Measurements from ENCODE around the gene SPTBN1.

Gene SPTBN1

DNA sequence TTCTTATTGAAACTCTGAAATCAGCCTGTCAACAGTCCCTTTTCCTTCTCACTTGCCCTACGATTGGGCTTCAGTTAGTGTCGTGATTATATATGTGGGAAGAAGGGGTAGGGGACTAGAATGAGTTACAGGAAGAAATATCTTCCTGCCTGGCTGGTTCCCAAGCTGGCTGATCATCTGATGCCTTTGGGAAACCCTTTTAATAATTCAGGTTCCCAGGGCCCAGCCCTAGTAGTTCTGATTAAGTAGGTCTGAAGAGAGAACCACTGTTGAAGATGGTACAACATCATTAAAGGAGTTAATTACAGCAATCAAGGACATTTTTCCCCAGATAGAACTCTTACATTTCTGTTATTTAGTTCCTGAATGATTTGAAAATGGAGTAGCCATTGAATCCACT is 157.3 kb downstream of the SPTBN1 start:
- no peak for DNase-seq (ENCODE audit: low read depth)

GRCh38 chr2:54613794-54614257 is 157.7 kb downstream of the SPTBN1 start:
- no peak for DNase-seq (ENCODE audit: low read depth)

- no peak for DNase-seq (ENCODE audit: low read depth)
Observed at GRCh38 chr2:54614819-54615218, 158.7 kb downstream of the SPTBN1 start.

- DNase-seq (ENCODE audit: low read depth): no peak
Observed at GRCh38 chr2:54615832-54616534, 159.9 kb downstream of the SPTBN1 start.

- no peak for DNase-seq (ENCODE audit: low read depth)
Observed at GRCh38 chr2:54617409-54617808, 161.3 kb downstream of the SPTBN1 start.

DNA sequence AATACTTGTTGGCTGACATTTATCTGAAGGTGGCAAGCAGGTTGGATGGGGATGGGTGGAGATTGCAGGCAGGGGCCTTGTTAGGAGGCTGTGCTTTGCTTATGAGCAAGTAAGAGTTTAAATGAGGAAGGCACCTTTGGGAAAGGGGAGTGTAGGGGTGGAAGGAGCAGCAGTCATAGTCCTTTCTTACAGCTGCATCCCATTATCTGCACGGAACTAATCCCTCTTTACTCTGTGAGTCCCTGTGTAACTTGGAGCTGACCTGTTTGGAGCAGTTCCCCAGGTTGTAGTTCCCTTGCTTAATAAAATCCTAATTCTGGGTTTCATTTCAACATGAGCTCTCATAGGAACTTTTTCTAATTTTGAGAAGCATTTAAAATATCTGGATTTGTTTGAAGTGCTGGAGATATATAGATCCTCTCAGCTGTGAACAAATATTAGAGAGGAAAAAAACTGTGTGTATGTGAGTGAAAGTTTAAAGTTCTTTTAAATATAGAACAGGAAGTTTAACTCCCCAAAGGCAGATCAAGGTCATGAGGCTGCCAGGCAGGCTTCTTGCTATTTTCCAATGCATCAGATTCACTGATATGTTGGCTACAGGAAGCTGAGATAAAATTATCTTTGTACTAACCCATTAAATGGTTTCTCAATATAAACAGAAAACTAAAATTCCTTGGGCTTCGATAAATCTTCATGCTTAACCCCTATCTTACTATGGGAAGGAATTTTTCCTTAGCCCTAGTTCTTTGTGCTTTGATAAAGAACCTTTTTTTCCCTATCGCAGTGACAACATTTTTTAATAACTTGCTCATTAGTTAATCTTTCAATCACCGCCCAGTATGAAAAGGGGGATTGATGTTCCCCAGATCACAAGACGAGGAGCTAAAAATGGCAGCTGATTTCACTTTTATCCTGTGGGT is 162.8 kb downstream of the SPTBN1 start:
- no peak for DNase-seq (ENCODE audit: low read depth)

GRCh38 chr2:54619660-54620231 is 163.6 kb downstream of the SPTBN1 start:
- DNase-seq (ENCODE audit: low read depth): no peak

- no peak for DNase-seq (ENCODE audit: low read depth)
Observed at GRCh38 chr2:54620948-54621347, 164.8 kb downstream of the SPTBN1 start.

- no peak for DNase-seq (ENCODE audit: low read depth)
Observed at GRCh38 chr2:54624591-54625071, 168.5 kb downstream of the SPTBN1 start.

- no peak for DNase-seq (ENCODE audit: low read depth)
Observed at GRCh38 chr2:54626131-54626530, 170.0 kb downstream of the SPTBN1 start.

DNA sequence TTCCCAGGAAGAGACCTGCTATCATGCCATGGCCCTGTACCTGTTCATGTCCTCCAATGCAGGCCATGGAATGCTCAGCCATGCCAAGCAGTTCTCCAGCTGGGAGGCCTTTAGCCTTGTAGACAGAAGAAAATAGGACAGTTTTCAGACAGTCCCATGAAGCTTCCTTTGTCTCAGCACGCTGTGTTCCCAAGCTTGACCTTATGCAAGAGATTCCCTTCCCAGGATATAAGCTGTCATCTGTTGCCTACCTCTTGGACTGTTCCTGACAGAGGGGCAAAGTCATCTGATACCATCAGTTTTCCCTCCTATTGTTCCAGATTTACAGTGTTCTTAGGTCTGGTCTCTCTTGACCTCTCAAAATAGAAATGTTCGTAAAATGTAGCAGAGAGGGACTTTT is 170.8 kb downstream of the SPTBN1 start:
- no peak for DNase-seq (ENCODE audit: low read depth)

GRCh38 chr2:54627973-54628372 is 171.8 kb downstream of the SPTBN1 start:
- DNase-seq (ENCODE audit: low read depth): no peak

DNA sequence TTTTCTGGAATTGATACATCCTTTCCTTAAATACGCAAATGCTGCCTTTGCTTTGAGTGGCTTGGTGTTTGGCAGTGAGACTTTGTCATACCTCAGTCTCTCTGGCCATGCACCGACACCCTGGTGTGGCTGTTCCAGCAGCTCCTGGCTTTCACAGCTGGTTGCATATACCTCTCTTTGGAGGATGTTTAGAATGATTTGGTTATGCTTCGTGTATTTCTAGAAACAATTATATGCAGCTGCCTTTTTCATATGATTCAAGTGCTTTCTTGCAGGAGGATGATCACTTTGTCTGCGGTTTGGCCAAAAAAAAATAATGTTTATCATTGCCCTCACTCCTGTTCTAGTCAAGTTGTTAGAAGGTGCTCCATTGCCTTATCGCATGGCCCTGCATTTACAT is 172.3 kb downstream of the SPTBN1 start:
- DNase-seq (ENCODE audit: low read depth): no peak

DNA sequence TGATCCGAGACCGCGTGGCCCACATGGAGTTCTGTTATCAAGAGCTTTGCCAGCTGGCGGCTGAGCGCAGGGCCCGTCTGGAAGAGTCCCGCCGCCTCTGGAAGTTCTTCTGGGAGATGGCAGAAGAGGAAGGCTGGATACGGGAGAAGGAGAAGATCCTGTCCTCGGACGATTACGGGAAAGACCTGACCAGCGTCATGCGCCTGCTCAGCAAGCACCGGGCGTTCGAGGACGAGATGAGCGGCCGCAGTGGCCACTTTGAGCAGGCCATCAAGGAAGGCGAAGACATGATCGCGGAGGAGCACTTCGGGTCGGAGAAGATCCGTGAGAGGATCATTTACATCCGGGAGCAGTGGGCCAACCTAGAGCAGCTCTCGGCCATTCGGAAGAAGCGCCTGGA is 172.8 kb downstream of the SPTBN1 start:
- no peak for DNase-seq (ENCODE audit: low read depth)

DNA sequence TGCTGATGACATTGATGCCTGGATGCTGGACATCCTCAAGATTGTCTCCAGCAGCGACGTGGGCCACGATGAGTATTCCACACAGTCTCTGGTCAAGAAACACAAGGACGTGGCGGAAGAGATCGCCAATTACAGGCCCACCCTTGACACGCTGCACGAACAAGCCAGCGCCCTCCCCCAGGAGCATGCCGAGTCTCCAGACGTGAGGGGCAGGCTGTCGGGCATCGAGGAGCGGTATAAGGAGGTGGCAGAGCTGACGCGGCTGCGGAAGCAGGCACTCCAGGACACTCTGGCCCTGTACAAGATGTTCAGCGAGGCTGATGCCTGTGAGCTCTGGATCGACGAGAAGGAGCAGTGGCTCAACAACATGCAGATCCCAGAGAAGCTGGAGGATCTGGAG is 173.3 kb downstream of the SPTBN1 start:
- DNase-seq (ENCODE audit: low read depth): no peak

DNA sequence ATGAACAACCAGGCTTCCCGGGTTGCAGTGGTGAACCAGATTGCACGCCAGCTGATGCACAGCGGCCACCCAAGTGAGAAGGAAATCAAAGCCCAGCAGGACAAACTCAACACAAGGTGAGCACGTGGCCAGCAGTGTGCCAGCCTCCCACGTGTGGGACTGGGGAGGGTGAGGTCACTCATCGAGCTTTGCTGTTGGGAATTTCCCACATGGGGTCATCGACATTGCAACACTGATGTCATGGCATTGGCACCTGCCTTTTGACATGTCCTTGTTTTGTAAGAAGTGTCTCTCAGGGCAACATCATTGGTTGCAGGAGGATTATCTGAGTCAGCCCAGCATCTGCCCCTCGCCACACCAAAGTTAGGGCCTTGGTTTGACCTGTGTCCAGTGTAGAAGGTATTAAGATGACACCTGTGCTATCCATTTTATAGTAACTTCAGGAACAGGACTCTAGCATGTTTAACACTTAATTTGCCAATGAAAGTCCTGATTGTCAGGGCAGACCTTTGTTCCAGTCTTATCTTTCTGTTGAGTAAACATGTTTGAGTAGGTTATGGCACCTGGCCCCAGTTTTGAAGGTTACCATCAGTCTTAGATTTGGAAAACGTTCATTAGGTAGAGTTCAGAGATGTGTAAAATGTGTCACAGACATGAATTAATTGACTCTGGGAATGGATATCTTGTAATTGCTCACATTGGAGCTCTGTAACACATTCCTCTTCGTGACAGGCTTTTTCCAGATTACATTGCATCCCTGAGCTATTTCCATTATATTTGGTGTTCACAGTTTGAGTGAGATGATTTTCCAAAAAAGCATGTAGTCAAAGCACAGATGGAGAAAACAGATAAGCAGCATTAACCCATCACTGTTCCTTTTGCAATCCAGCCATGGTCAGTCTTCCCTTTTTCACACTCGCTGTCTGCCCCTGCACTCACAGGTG is 174.1 kb downstream of the SPTBN1 start:
- peak; percentile 29 for DNase-seq (ENCODE audit: low read depth)

GRCh38 chr2:54630858-54631497 is 174.9 kb downstream of the SPTBN1 start:
- DNase-seq (ENCODE audit: low read depth): no peak

DNA sequence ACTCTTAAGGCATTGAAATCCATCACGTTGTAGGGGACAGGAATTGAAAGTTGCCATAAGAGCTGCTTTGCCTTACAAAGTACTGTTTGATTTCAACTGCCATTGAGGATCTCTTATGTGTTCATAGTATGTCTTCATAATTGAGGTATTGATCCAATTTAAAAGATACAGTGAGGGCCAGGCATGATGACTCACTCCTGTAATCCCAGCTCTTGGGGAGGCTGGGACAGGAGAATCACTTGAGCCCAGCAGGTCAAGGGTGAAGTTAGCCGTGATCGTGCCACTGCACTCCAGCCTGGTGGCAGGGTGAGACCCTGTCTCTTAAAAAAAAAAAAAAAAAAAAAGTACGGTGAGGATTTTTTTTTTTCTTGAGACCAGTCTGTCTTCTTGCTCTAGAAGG is 175.6 kb downstream of the SPTBN1 start:
- DNase-seq (ENCODE audit: low read depth): no peak

- no peak for DNase-seq (ENCODE audit: low read depth)
Observed at GRCh38 chr2:54632733-54633692, 176.9 kb downstream of the SPTBN1 start.

- DNase-seq (ENCODE audit: low read depth): no peak
Observed at GRCh38 chr2:54634021-54634420, 177.9 kb downstream of the SPTBN1 start.
